ENCODE results near the gene RNF144B.

The RNF144B gene

DNA sequence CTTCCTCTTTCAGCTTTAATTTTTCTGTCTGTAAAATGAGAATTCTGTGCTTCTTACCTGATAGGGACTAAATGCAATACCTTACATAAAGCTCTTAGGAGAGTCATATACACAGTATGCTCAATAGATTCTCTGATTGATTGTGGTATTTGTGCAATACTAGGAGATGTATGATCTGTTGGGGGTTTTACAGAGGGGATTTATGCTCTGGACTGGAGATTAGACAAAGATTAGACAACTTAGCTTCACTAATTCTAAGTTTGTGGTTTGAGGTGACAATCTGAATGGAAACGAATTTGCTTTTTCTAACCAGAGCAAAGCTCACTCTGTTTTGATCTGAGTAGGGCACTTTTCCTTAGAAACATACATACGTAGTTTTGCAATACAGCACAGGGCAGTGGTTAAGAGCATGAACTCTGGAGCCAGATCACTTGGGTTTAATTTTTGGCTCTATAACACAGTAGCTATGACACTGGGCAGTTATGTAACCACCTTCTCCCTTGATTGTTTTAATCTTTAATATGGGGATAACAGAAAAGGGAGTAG is 126.2 kb downstream of the RNF144B start:
- no peak for DNase-seq (ENCODE audit: low read depth)

DNA sequence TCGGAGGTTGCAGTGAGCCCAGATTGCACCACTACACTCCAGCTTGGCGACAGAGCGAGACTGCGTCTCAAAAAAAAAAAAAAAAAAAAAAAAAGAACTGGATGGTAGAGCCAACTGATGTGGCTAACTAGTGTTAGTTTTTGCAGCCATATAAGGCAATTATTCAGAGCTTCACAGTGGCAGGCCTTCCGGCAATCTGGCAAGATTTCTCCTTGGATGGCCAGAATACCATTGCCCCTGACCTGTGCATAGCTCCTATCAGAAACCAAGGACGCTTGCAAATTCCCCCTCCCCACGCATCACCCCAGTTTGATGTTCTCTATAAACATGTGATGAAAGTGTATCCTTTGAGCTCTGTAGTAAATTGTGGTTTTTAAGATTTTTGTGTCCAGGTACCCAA is 127.0 kb downstream of the RNF144B start:
- no peak for DNase-seq (ENCODE audit: low read depth)

DNA sequence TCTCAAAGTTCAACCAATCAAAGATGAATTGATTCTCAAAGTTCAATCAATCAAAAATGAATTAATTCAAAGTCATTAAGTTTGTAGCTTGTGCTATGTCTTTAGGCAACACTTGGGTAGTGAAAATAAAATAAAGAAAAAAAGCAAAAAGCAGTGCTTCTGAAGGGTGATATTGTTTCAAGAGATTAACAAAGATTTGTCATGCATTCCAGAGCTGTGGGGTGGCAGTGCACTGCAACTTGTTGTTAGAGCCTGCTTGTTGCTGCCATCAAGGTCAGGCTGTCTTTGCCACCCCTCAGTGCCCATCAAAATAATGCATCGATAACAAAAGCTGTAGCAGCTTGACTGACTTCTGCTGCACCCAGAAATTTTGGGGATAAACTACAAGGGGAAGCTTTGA is 128.6 kb downstream of the RNF144B start:
- DNase-seq (ENCODE audit: low read depth): no peak
